Activated CD4-positive, alpha-beta T cell treated with anti-CD3 and anti-CD28 coated beads, Interleukin-2, amount 10 ng/mL, durations not matched to agents 24 days and 14 days (primary cell): Measurements from ENCODE around the gene CD14. TPM values are rescaled to one million over a fixed set of nuclear protein-coding genes. Genes with fewer than 3 reads are reported as not detected.
"Not testable (repeated sequence)": the region's sequence is repeated elsewhere in the genome, so short reads cannot be mapped to it uniquely, and the experiment has no call there.

Experiments
- DNase-seq: peaks from one replicate; pipeline ENCODE4 v3.0.0; 2022
- H3K27ac Mint-ChIP-seq: one replicate; pipeline ENCODE4 v1.8.0; 2022; ENCODE audit warnings: mild to moderate bottlenecking, mixed read lengths
- H3K27me3 Mint-ChIP-seq: one replicate; pipeline ENCODE4 v1.8.0; 2022; ENCODE audit warnings: mixed read lengths
- H3K36me3 Mint-ChIP-seq: one replicate; pipeline ENCODE4 v1.8.0; 2022; ENCODE audit warnings: low read depth, mild to moderate bottlenecking, mixed read lengths
- H3K4me1 Mint-ChIP-seq: one replicate; pipeline ENCODE4 v1.8.0; 2021; ENCODE audit warnings: mixed read lengths
- H3K4me3 Mint-ChIP-seq: one replicate; pipeline ENCODE4 v1.8.0; 2022; ENCODE audit warnings: mild to moderate bottlenecking, moderate library complexity, mixed read lengths
- H3K9me3 Mint-ChIP-seq: one replicate; pipeline ENCODE4 v1.8.0; 2021; ENCODE audit warnings: mixed read lengths
- intact Hi-C: fragments of 100-400 bp; cut with micrococcal nuclease; formaldehyde crosslinking; loops from one replicate; pipeline ENCODE4 v1.15.1; 2023
- total RNA-seq: library from RNA; stranded (reverse); gene quantifications from 2 replicates; pipeline ENCODE4 v1.2.3, GENCODE V29; 2022

CD14 gene
- 0.31 and 0.35 TPM in 2 replicates for total RNA-seq

DNA sequence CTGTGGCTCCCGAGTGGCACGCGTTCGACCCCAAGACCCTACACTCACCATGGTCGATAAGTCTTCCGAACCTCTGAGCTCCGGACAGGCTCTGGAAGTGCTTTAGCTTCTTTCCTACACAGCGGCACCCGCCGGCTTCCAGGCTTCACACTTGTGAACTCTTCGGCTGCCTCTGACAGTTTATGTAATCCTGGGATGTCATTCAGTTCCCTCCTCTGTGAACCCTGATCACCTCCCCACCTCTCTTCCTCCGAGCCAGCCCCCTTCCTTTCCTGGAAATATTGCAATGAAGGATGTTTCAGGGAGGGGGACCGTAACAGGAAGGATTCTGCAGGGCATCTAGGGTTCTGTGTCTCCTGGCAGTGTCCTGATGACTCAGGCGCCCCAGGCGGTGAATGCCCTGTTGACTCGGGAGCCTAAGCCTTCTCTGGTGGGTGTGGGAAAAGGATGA lies at the start of gene CD14:
Gene CD14 (minus strand): TSS at position 155 of the 451 bp plus-strand sequence. CDS start 104 bp downstream, at position 51.
- Mint-ChIP-seq H3K4me1 (peaks cover 24% of the 10 kb centered on the region), H3K27ac (peak within 1 kb of the TSS; percentile 60)

DNA sequence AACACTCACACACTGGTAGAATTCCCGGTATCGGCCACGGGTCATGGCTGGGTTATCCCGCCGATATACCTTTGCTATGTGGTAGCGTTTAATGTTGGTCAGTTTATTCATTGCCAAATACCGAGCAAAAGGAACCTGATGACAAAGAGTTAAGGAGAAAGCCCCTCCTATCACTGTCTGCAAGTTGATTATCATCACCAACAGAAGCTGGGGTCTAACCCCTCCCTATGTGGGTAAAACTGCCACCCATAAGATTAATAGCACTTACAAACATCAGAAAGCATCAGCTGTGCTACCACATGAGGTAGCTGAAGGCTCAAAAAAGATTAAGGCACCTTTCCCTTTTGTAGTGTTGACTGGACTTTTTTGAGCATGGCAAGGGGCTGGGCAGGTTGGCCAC lies 46.0 kb upstream of the CD14 start:
- Mint-ChIP-seq H3K4me1 (peaks cover 8% of the 10 kb centered on the region), H3K4me3 (no peak overlapping the region), H3K9me3 (no peaks in the 10 kb centered on the region), H3K27me3 (no peaks in the 10 kb centered on the region), H3K27ac (no peak overlapping the region), H3K36me3 (peaks cover 76% of the 10 kb centered on the region)
- no peak for DNase-seq
- intact Hi-C loops: no loop called here

More for the DNA sequence above, at the start of gene CD14:
- intact Hi-C loops: no loop called here
- Mint-ChIP-seq H3K9me3 (no peaks in the 10 kb centered on the region), H3K36me3 (no peaks in the 10 kb centered on the region), H3K4me3 (peak within 1 kb of the TSS; percentile 81), H3K27me3 (peaks cover 18% of the 10 kb centered on the region)
- no peak for DNase-seq

DNA sequence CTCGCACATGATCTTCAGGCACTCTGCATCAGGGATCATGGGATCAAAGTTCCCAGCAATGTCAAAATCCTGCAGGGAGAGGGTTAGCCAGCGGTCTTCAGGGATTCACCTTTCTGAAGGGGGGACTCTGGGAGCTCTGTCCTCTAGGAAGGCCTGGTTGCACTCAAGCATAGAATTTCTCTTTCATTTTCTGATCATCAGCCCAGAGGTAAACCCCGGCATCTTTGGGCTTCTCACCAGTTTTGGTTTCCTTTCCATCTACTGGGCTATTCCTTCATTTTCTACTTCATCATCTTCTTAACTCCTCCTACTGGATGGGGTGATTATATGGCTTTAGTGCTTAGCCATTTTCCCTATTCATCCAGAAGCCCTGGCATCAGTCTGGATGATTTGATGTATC lies 45.0 kb upstream of the CD14 start:
- Mint-ChIP-seq H3K27ac (peak overlapping the region; percentile 75), H3K27me3 (no peaks in the 10 kb centered on the region), H3K4me3 (no peak overlapping the region), H3K9me3 (no peaks in the 10 kb centered on the region), H3K36me3 (peaks cover 74% of the 10 kb centered on the region), H3K4me1 (peaks cover 8% of the 10 kb centered on the region)
- no peak for DNase-seq
- intact Hi-C loops: no loop called here

DNA sequence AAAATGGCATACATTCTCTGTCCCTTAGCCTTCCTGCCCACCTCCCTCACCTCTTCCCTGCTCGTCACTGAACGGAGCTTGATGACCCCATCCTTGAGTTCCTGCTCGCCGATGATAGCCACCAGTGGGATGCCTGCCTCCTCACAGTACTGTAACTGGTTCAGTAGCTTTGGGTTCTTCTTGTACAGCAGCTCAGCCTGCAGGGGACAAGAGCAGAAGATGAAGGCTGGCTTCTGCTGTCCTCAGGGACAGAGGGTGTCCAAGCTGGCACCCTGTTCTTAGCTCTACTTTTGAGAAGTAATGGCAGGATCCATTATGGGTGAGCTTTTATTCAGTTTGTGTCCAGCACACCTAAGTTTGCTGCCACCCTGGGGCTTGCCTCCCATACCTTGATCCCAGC lies 41.7 kb upstream of the CD14 start:
- no peaks in the 10 kb centered on the region for H3K9me3 Mint-ChIP-seq
- DNase-seq: no peak
- no peak overlapping the region for H3K27ac Mint-ChIP-seq
- peaks cover 72% of the 10 kb centered on the region for H3K36me3 Mint-ChIP-seq
- intact Hi-C loops: no loop called here
- no peaks in the 10 kb centered on the region for H3K27me3 Mint-ChIP-seq
- H3K4me1 Mint-ChIP-seq: peaks cover 8% of the 10 kb centered on the region
- no peak overlapping the region for H3K4me3 Mint-ChIP-seq

DNA sequence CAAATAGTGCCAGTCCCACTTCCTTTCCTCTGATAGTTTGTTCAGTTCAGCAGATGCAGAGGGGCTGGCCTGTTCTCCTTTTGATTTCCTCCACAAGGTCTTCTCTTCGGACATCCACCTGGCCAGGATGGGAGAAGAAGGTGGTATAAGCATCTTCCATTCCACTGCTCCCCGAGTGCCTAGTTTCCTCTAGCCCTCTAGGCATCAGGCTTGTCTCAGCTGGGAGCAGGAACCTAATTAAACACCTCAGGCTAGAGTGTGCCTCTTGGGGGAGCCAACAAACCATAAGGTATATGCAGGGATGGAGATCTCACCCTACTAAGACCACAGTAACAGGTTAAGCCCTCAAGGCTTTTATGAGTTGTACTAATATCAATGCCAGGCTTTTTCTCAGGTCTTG lies 41.2 kb upstream of the CD14 start:
- no peak for DNase-seq
- no peaks in the 10 kb centered on the region for H3K27me3 Mint-ChIP-seq
- peaks cover 72% of the 10 kb centered on the region for H3K36me3 Mint-ChIP-seq
- H3K4me3 Mint-ChIP-seq: no peak overlapping the region
- intact Hi-C loops: no loop called here
- no peak overlapping the region for H3K27ac Mint-ChIP-seq
- peaks cover 8% of the 10 kb centered on the region for H3K4me1 Mint-ChIP-seq
- no peaks in the 10 kb centered on the region for H3K9me3 Mint-ChIP-seq

DNA sequence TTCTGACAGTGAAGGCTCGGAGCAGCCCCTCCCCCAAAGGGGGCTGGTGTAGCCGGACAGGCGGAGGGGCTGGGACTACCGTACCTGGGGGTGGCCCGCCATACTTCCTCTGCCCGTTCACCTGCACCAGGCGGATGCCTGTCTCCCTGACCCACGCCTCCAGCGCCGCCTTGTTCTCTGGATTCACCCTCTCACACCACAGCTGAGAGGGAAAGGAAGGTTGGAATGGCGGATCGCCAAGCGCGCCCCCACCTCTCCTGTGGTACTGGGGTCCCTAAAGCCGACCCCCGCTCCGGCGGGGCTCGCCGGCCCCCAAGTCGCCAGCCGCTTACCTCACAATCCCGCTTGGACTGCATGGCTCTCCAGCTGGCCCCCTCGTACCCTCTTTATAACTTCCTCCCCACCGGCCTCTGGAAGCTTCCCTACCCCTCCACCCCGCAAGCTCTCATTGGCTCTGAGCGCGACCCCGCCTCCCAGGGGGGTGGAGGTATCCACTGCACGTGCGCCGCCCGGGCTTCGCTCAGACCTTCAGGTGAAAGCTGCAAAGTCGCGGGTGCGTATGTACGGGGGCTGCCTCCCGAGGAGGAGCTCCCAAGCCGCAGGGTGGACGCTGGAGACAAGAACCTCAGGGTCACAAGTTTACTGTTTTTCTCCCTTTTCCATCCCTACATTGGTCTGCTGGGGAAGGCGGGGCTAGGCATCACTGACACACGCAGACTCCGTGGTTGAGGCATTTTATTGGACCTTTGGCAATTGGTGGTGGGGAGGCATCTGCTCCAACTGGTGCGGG lies 40.4 kb upstream of the CD14 start, which contains the start of gene DND1:
Gene DND1 (minus strand): TSS at position 390 of the 790 bp plus-strand sequence. CDS start 34 bp downstream, at position 356.
- Mint-ChIP-seq H3K4me1 (peaks cover 8% of the 10 kb centered on the region), H3K27me3 (no peaks in the 10 kb centered on the region), H3K27ac (no peak within 1 kb of the TSS), H3K36me3 (peaks cover 74% of the 10 kb centered on the region), H3K4me3 (no peak within 1 kb of the TSS), H3K9me3 (no peaks in the 10 kb centered on the region)
- no peak for DNase-seq
- intact Hi-C loops: no loop called here

DNA sequence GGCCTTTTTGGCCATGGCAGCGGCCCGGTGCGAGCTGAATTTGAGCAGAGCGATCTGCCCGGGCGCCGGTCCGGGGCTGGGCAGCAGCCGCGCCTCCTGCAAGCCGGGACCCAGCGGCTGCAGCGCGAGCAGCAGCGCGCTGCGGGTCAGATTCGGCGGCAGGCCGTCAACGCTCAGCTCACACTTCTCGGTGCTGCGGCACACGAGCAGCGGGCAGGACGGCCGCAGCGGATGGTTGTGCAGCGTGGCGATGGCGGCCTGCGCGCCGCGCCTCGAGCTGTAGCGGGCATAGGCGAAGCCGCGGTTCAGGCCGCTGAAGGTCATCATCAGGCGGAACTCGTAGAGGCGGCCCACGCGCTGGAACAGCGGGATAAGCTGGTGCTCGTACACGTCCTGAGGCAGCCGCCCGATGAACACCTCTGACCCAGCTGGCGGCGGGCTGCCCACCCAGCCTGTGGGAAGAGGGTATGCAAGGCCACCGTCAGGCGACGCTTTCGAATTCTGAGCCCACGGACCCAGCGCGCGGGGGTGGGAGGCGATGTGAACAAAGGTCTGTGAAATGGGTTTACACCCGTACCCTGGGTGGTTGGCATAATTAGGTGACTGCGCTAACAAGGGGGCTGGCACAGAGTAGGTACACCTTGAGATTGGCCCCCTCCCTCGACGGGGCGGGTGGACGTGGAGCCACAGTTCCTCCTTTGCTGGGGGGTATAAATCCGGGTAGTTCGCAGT lies 39.6 kb upstream of the CD14 start:
- Mint-ChIP-seq H3K27me3 (no peaks in the 10 kb centered on the region), H3K27ac (no peak overlapping the region), H3K36me3 (peaks cover 74% of the 10 kb centered on the region), H3K4me3 (no peak overlapping the region), H3K4me1 (peaks cover 8% of the 10 kb centered on the region), H3K9me3 (no peaks in the 10 kb centered on the region)
- intact Hi-C loops: no loop called here
- DNase-seq: no peak

DNA sequence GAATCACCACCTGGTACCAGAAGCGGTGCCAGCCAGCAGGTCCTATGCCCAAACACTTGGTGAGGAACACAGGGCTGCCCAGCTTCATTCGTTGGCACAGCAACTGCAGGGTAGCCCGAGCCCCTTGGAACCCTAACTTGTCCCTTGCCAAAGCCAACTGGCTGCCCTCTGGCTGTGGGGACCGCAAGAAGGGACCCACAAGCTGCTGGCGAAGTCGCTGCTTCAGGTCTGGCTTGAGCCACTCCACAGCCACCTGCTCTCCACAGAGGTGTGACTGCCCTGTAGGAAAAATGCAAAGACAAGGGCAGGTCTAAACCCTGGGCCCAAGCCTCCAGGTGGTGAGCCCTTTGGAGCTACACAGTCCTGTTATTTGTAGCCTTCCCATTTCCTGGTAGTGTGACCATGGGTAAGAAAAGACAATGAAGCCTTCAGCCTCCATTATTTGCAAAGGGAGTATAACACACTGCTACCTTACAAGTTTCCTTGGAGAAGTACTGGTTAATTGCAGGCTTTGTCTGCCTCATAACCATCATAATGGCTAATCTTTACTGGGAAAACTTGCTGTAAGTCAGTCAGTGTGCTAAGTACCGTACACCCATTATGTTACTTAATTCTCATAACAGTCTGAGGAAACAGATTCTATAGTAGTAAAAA lies 38.6 kb upstream of the CD14 start:
- Mint-ChIP-seq H3K4me3 (no peak overlapping the region), H3K27ac (no peak overlapping the region), H3K36me3 (peaks cover 75% of the 10 kb centered on the region), H3K4me1 (peaks cover 16% of the 10 kb centered on the region), H3K27me3 (no peaks in the 10 kb centered on the region), H3K9me3 (no peaks in the 10 kb centered on the region)
- intact Hi-C loops: no loop called here
- no peak for DNase-seq

DNA sequence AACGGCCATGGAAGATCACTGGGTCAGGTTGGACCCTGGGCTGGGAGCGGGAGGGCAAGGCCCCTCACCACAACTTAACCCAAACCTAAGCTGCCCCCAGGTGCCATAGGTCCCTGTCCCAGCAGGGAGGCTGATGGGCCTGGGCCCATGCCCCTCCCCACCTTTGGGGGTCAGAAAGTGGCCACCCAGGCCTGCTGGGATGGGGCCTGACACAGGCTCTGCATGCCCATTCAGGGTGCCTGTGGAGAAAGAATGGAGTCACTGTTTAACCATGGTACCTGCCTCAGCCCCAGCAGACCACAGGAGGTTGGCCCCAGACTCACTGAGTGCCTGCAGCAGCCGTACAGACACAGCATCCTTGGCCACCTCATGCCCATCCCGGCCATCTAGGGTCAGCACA lies 38.1 kb upstream of the CD14 start:
- not testable (repeated sequence) for H3K4me3 Mint-ChIP-seq, H3K27me3 Mint-ChIP-seq
- peaks cover 20% of the 10 kb centered on the region for H3K4me1 Mint-ChIP-seq

DNA sequence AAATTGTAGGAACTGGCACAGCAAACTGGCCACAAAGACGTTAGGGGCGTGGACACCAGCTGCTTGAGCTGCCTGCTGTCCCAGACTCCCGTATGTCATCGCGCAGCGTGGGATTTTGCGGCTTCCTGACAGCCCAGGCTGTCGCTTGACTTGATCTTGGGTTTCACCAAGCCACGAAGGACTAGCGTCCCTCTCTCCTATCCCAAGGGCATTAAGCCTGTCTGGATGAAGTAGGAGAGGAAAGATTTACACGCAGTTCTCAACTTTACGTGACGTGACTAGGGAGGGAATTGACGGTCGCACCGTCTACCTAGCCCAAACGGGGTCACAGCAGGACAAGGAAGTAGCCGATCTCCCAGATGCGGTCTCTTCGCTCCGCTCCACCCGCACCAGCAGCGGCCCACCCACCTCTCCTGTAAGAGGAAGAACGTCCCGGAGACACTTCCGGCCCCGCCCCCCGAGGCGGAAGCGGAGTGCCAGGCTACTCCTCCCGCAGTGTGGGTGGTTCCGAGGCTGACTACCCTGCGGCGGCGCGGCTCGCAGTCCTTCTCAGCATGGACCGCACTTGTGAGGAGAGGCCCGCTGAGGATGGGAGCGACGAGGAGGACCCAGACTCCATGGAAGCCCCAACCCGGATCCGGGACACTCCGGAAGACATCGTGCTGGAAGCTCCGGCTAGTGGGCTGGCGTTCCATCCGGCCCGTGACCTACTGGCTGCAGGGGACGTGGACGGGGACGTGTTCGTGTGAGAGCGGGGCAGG lies 31.6 kb upstream of the CD14 start, which contains the start of gene WDR55:
Gene WDR55 (plus strand): TSS at position 546 of the 761 bp plus-strand sequence. CDS start 9 bp downstream, at position 555.
- Mint-ChIP-seq H3K4me1 (peaks cover 26% of the 10 kb centered on the region), H3K27me3 (no peaks in the 10 kb centered on the region), H3K9me3 (no peaks in the 10 kb centered on the region), H3K36me3 (peaks cover 70% of the 10 kb centered on the region), H3K4me3 (peak within 1 kb of the TSS; percentile 100), H3K27ac (peak within 1 kb of the TSS; percentile 98)
- peak; percentile 99 for DNase-seq
- intact Hi-C loops: loop anchor here (1.0 kb wide), 5 partner anchors 17 to 100 kb away; partner anchors contain the start of genes APBB3, HARS1, HARS2 and IK

More for the DNA sequence above, 38.1 kb upstream of the CD14 start:
- peaks cover 73% of the 10 kb centered on the region for H3K36me3 Mint-ChIP-seq
- H3K27ac Mint-ChIP-seq, H3K9me3 Mint-ChIP-seq, intact Hi-C loops, DNase-seq: not testable (repeated sequence)

DNA sequence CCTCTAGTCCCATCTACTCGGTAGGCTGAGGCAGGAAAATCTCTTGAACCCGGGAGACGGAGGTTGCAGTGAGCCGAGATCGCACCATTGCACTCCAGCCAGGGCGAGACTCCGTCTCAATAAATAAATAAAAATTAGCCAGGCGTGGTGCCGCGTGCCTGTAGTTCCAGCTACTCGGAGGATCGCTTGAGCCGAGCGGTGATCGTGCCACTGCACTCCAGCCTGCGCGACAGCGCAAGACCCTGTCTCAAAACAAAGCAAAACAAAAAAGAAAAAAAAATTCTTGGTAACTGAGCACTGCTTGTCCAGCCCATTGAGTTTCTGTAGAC lies 31.0 kb upstream of the CD14 start:
- intact Hi-C loops: loop anchor here (1.0 kb wide), 5 partner anchors 17 to 100 kb away; partner anchors contain the start of genes APBB3, HARS1, HARS2 and IK
- H3K4me3 Mint-ChIP-seq: peak overlapping the region; percentile 100
- peaks cover 26% of the 10 kb centered on the region for H3K4me1 Mint-ChIP-seq
- no peak for DNase-seq
- H3K27me3 Mint-ChIP-seq: no peaks in the 10 kb centered on the region
- peak overlapping the region; percentile 98 for H3K27ac Mint-ChIP-seq
- H3K36me3 Mint-ChIP-seq: peaks cover 70% of the 10 kb centered on the region
- H3K9me3 Mint-ChIP-seq: no peaks in the 10 kb centered on the region

DNA sequence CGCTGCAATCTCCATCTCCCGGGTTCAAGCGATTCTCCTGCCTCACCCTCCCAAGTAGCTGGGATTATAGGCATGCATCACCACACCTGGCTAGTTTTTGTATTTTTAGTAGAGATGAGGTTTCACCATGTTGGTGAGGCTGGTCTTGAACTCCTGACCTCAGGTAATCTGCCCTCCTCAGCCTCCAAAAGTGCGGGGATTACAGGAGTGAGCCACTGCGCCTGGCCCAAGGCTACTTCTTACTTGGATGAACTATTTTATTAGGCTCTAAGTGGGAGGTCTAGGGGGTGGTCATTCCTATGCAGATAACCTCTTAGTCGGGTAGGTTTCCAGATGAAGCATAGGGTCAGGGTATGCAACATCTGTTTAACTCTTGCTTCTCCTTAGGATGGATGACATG lies 27.4 kb upstream of the CD14 start:
- H3K4me1 Mint-ChIP-seq: not testable (repeated sequence)

DNA sequence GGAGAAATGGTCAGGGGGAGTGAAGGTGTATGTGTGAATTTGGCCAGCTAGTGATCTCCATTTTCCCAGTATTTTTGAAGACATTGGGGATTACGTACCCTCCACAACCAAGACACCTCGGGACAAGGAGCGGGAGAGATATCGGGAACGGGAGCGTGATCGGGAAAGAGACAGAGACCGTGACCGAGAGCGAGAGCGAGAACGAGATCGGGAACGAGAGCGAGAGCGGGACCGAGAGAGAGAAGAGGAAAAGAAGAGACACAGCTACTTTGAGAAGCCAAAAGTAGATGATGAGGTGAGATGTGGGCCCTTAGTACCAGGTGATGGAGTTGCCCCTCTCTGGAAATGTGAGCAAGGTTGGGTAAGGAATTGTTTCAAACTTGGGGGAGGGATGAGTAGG lies 25.9 kb upstream of the CD14 start:
- H3K4me3 Mint-ChIP-seq: no peak overlapping the region
- no peak for DNase-seq
- H3K36me3 Mint-ChIP-seq: peaks cover 71% of the 10 kb centered on the region
- no peaks in the 10 kb centered on the region for H3K9me3 Mint-ChIP-seq
- no peaks in the 10 kb centered on the region for H3K27me3 Mint-ChIP-seq
- H3K27ac Mint-ChIP-seq: no peak overlapping the region
- intact Hi-C loops: no loop called here
- H3K4me1 Mint-ChIP-seq: no peaks in the 10 kb centered on the region

More for the DNA sequence above, 27.4 kb upstream of the CD14 start:
- DNase-seq, intact Hi-C loops, H3K4me3 Mint-ChIP-seq, H3K27me3 Mint-ChIP-seq, H3K9me3 Mint-ChIP-seq, H3K27ac Mint-ChIP-seq: not testable (repeated sequence)
- H3K36me3 Mint-ChIP-seq: peaks cover 63% of the 10 kb centered on the region
